ENCODE measurements around the gene GPBAR1.

GPBAR1 gene

GRCh38 chr2:218276986-218277755 lies 16.4 kb downstream of the GPBAR1 start:
- Histone ChIP-seq H3K4me3 (ENCODE audit: low read depth, low read length) (no peak overlapping the region), H3K79me2 (peaks cover 5% of the 10 kb centered on the region), H3K9ac (no peak overlapping the region), H3K36me3 (ENCODE audit: control insufficient read depth, insufficient read depth, low read length) (no peaks in the 10 kb centered on the region), H3K9me3 (ENCODE audit: control insufficient read depth, low read length) (no peaks in the 10 kb centered on the region), H2AFZ (no peak overlapping the region), H3K4me1 (peaks cover 4% of the 10 kb centered on the region), H3K4me2 (ENCODE audit: low read length) (no peak overlapping the region), H3K27ac (no peak overlapping the region), H3K27me3 (ENCODE audit: control insufficient read depth, insufficient read depth, low read length) (no peaks in the 10 kb centered on the region)
- TF ChIP-seq, protein P1, sequence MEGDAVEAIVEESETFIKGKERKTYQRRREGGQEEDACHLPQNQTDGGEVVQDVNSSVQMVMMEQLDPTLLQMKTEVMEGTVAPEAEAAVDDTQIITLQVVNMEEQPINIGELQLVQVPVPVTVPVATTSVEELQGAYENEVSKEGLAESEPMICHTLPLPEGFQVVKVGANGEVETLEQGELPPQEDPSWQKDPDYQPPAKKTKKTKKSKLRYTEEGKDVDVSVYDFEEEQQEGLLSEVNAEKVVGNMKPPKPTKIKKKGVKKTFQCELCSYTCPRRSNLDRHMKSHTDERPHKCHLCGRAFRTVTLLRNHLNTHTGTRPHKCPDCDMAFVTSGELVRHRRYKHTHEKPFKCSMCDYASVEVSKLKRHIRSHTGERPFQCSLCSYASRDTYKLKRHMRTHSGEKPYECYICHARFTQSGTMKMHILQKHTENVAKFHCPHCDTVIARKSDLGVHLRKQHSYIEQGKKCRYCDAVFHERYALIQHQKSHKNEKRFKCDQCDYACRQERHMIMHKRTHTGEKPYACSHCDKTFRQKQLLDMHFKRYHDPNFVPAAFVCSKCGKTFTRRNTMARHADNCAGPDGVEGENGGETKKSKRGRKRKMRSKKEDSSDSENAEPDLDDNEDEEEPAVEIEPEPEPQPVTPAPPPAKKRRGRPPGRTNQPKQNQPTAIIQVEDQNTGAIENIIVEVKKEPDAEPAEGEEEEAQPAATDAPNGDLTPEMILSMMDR (IDR thresholded peaks at IDR 0.05) = no peak

DNA sequence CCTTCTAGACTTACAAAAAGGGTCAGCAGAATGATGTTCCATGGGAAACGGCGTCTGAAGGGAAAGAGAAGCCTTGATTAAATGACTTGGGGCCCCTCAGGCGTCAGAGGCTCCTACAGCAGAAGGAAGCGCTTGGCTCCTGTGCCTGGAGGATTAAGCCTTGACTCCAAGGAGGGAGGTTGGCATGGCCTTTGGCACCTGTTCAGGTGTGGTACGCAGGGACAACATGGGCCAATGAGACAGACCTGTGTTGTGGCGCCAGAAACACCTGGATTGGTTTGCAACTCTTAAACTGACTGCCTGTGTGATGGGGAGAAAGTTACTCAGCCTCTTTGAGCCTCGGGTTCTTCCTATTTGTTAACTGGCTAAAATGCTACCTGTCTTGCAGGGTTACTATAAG lies 17.1 kb downstream of the GPBAR1 start:
- Histone ChIP-seq H3K4me2 (ENCODE audit: low read length) (no peak overlapping the region), H3K27ac (no peak overlapping the region), H3K4me3 (ENCODE audit: low read depth, low read length) (no peak overlapping the region), H3K9me3 (ENCODE audit: control insufficient read depth, low read length) (no peaks in the 10 kb centered on the region), H3K27me3 (ENCODE audit: control insufficient read depth, insufficient read depth, low read length) (no peaks in the 10 kb centered on the region), H2AFZ (no peak overlapping the region), H3K79me2 (peaks cover 5% of the 10 kb centered on the region), H3K36me3 (ENCODE audit: control insufficient read depth, insufficient read depth, low read length) (no peaks in the 10 kb centered on the region), H3K9ac (no peak overlapping the region), H3K4me1 (peaks cover 2% of the 10 kb centered on the region)
- TF ChIP-seq, protein P1 (IDR thresholded peaks at IDR 0.05) = no peak

DNA sequence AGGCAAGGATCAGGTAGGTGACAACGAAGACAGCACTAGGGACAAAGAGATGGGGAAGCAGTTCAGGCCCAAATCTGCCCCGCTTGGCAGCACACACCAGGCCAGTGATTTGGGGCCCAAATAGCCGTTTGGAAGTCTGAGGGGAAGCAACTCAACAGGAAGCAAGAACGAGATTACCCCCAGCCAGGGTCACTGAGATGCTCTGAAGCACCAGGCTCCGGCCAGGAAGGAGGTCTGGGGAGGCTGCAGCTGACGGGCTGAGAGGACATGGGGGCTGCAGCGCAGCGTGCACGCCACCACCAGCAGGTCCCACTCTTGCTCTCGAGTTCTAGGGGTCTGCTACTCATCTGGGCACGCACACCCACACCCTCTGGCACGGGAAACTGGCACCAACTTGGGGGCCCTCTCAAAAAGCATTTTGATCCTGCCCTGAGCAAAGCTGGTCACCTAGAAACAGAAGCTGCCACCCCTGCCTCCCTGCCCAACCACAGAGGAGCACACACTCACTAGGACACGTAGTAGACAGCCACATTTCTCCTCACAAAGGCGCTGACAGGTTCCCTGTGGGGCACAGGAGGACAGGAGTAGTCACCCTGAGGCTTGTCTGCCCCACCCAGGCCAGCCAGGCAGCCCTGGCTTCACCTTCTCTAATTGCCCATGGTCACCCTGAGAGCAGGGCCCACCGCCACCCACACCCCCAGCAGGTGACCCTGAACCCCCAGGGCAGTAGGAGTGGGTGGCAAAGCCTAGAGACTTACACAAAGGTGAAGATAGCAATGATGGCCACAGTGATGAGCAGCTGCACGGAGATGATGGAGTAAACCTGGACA lies 17.9 kb downstream of the GPBAR1 start:
- Histone ChIP-seq H3K9me3 (ENCODE audit: control insufficient read depth, low read length) (no peaks in the 10 kb centered on the region), H3K27ac (no peak overlapping the region), H2AFZ (no peak overlapping the region), H3K4me3 (ENCODE audit: low read depth, low read length) (no peak overlapping the region), H3K36me3 (ENCODE audit: control insufficient read depth, insufficient read depth, low read length) (no peaks in the 10 kb centered on the region), H3K9ac (no peak overlapping the region), H3K79me2 (peaks cover 5% of the 10 kb centered on the region), H3K4me2 (ENCODE audit: low read length) (no peak overlapping the region), H3K27me3 (ENCODE audit: control insufficient read depth, insufficient read depth, low read length) (no peaks in the 10 kb centered on the region), H3K4me1 (no peaks in the 10 kb centered on the region)
- TF ChIP-seq, protein P1 (IDR thresholded peaks at IDR 0.05) = no peak

DNA sequence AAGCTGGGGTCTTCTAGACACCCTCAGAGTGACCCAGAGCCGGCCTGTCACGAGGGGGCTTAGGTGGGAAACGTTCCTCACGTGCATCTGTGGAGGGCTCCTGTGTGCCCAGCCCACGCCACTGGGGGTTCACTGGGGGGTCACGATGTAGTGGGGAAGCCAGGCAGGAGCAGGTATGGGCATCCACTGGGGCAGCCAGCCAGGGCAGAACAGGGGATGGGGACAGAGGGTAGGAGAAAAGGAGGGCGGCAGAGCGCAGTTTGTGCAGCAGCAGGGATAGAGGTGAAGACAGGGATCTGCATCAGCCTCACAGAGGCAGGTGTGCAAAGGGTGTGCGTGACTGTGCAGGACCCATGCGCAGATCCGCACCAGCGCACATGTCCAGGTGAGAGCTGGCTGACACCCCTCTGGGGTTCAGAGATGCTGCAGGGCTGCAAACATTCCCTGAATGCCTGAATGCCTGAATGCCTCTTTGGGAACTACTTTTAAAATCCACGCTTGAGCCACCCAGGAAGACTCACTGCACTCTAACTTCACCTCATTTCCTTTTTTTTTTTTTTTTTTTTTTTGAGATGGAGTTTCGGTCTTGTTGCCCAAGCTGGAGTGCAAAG lies 19.6 kb downstream of the GPBAR1 start:
- H3K27me3 ChIP-seq (ENCODE audit: control insufficient read depth, insufficient read depth, low read length) = no peaks in the 10 kb centered on the region
- H3K4me1 ChIP-seq = peaks cover 8% of the 10 kb centered on the region
- H3K9me3 ChIP-seq (ENCODE audit: control insufficient read depth, low read length) = no peaks in the 10 kb centered on the region
- H3K27ac ChIP-seq = no peak overlapping the region
- no peak overlapping the region for H2AFZ ChIP-seq
- H3K79me2 ChIP-seq = peaks cover 18% of the 10 kb centered on the region
- TF ChIP-seq, protein P1 (IDR thresholded peaks at IDR 0.05) = no peak
- no peak overlapping the region for H3K4me2 ChIP-seq (ENCODE audit: low read length)
- no peak overlapping the region for H3K9ac ChIP-seq
- H3K36me3 ChIP-seq (ENCODE audit: control insufficient read depth, insufficient read depth, low read length) = no peaks in the 10 kb centered on the region
- H3K4me3 ChIP-seq (ENCODE audit: low read depth, low read length) = no peak overlapping the region

Data from parathyroid adenoma (tissue), 2 donors.